NCI-H146 treated with DMSO at 0.1 percent for 48 hours (cell line): Measurements from ENCODE around the gene STARD10.

ENCODE experiments used
- DNase-seq: peaks from one replicate; lab custom pipeline; 2025; ENCODE audit not compliant: unreplicated experiment; lab: John Stamatoyannopoulos, UW

STARD10 gene

DNA sequence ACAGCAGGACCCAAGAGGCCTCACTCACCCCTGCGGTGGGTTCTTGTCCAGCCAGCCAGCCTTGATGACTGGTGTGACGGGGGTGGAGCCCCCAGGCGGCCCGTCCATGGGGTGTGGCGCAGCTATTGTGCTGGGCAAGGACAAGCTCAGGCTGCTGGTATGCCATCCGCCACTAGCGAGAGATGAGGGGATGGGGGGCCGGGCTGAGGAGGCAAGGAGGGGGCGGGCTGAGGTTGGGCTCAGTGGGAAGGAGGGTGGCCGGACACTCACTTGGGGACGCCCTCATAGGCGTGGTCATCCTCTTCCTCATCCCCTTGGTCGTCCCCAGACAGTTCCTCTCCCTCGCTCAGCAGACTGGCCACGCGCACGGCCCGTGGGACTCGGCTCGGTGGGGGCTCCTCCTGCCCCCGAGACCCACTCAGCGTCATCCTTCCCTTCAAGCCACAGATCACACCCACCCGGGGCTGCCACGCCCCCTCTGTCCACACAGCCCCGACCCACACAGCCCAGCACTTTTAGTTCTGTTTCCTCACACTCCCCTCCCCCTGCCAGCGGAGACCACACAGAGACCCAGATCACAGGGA, 81.6 kb downstream of the STARD10 start:
- no peak for DNase-seq

DNA sequence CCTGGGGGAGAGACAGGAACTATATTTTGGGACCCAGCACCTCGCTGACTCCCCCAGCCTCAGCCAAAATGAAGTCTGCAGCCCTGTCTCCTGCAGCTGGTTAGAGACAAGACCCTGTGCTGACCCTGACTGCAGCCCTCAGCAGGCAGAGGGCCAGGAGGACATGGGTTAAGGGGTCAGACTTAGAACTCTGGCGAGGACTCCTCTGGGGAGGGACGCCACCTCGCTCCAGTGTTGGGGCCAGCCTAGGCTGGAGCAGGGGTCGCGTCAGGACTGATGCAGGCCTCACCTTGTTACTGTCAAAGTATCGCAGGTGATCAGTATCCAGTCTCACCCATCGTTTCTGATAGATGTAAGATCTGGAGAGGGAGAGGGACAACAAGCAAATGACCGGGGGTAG, 82.7 kb downstream of the STARD10 start:
- no peak for DNase-seq

DNA sequence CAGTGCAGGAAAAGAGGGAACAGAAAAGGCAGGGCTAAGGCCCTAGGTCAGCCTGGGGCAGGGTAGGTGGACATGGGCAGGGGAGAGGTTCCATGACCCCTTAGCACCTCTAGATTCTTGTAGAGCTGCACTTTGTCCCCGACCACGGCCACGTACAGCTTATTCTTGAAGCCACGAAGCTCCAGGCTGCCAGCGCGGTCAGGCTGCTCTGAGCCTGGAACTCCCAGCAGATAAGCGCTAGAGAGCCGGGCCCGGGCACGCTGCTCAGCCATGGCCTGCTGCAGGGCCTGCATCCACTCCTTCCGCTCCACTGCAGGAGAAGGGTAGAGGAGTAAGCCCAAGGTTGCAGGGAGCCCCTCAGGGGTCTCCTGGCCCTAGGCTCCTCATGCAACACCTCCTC, 83.6 kb downstream of the STARD10 start:
- DNase-seq = no peak

GRCh38 chr11:72709478-72710238, 84.2 kb downstream of the STARD10 start:
- no peak for DNase-seq

GRCh38 chr11:72707032-72707431, 86.8 kb downstream of the STARD10 start:
- no peak for DNase-seq

- DNase-seq = no peak
Measured at GRCh38 chr11:72706579-72706978, 87.3 kb downstream of the STARD10 start.

DNA sequence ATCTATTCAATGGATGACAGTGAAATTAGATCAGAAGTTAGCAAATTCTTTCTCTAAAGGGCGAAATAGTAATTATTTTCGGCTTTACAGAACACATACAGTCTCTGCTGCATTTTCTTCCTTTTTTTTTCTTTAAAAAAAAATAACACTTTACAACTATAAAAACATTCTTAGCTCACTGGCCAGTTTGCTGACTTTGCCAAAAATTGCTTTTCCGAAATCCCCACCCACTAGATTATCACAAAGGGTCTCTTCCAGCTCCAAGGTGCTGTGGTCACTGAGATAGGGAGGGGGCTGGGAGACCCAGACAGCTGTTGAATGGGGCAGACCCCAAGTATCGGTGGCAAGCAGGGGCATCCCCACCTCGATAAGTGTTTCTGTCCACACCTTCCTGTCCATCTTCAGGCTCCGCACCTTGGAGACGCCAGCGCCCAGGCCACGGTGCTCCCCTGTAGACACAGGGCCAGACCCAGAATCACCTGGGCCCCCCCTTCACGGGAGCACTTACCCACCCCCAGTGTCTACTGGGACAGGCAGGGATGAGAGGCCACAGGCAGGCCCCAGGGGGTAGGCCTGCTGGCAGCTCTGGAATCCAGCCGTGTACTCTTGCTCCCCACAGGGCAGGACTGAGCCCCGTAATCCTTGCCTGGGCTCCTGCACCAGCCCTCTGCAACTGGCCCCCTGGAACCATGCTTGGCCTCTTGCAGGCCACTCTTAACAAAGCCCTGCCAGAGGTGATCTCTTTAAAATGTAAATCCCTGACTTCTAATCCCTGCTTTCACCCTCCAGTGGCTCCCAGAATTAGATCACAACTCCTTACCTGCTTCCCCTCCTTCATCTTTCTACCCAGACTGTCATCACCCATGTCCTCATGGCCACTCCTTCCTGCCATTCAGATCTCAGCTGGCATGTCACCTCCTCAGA, 88.1 kb downstream of the STARD10 start:
- DNase-seq = no peak

GRCh38 chr11:72704783-72705265, 89.0 kb downstream of the STARD10 start:
- no peak for DNase-seq
